Skeletal muscle tissue (tissue), 4 donors: Measurements from ENCODE around the gene ADAP1. TPM values are rescaled to one million over a fixed set of nuclear protein-coding genes. Genes with fewer than 3 reads are reported as not detected.

Experiments used
- H3K27ac ChIP-seq: one replicate; pipeline ENCODE4 v1.7.0; 2013; ENCODE audit warnings: mild to moderate bottlenecking, low read depth, low read length, inconsistent platforms
- H3K27me3 ChIP-seq, 3 donors: one replicate each; pipeline ENCODE4 v1.7.0; 2013; ENCODE audit warnings: low read length in 3 of 3; ENCODE audit not compliant: control insufficient read depth in 3 of 3, insufficient read depth in 3 of 3
- H3K36me3 ChIP-seq, 3 donors: one replicate each; pipeline ENCODE4 v1.7.0; 2013; ENCODE audit warnings: low read length in 3 of 3; ENCODE audit not compliant: control insufficient read depth in 3 of 3, insufficient read depth in 3 of 3
- H3K4me1 ChIP-seq, 3 donors: one replicate each; pipeline ENCODE4 v1.7.0; 2013; ENCODE audit warnings: low read length in 3 of 3, mild to moderate bottlenecking in 3 of 3; ENCODE audit not compliant: control insufficient read depth in 3 of 3, insufficient read depth in 3 of 3
- H3K4me3 ChIP-seq, 3 donors: one replicate each; pipeline ENCODE4 v1.7.0; 2013; ENCODE audit warnings: low read length in 3 of 3
- H3K9ac ChIP-seq, 3 donors: one replicate each; pipeline ENCODE4 v1.7.0; 2013; ENCODE audit warnings: low read length in 3 of 3, mild to moderate bottlenecking in 3 of 3, moderate library complexity in 2 of 3, low read depth in 1 of 3
- H3K9me3 ChIP-seq, 3 donors: one replicate each; pipeline ENCODE4 v1.7.0; 2013; ENCODE audit warnings: low read length in 3 of 3; ENCODE audit not compliant: control insufficient read depth in 3 of 3
- total RNA-seq: library from RNA; depleted of rRNA; stranded (reverse); fragments of >200 nt; gene quantifications from one replicate; pipeline ENCODE4 v1.2.3, GENCODE V29; 2014
- donor health status: Osteomylitis.

Gene ADAP1
- total RNA-seq, 1 donor from 2014 or later, result 1.0 TPM

- Histone ChIP-seq H3K27me3 (no peaks in the 10 kb centered on the region), H3K9ac (peak overlapping the region in 1 of 3 donors; percentile 74), H3K4me3 (no peak overlapping the region), H3K36me3 (peaks cover 32 to 38% (median 36%) of the 10 kb centered on the region in 3 donors), H3K9me3 (no peaks in the 10 kb centered on the region), H3K27ac (peak overlapping the region; percentile 6), H3K4me1 (peaks cover 26 to 65% (median 52%) of the 10 kb centered on the region in 3 donors)
These were observed 68.4 kb downstream of the ADAP1 start for GRCh38 chr7:885893-886625.

- Histone ChIP-seq H3K4me3 (no peak overlapping the region), H3K4me1 (peaks cover 32 to 72% (median 58%) of the 10 kb centered on the region in 3 donors), H3K9me3 (no peaks in the 10 kb centered on the region), H3K36me3 (peaks cover 27 to 32% (median 30%) of the 10 kb centered on the region in 3 donors), H3K27ac (no peak overlapping the region), H3K27me3 (no peaks in the 10 kb centered on the region), H3K9ac (no peak overlapping the region)
These were observed 69.1 kb downstream of the ADAP1 start for GRCh38 chr7:885261-885892.

GRCh38 chr7:884191-885003, 70.1 kb downstream of the ADAP1 start:
- Histone ChIP-seq H3K4me1 (peaks cover 41 to 82% (median 68%) of the 10 kb centered on the region in 3 donors), H3K9me3 (no peaks in the 10 kb centered on the region), H3K4me3 (no peak overlapping the region), H3K36me3 (peaks cover 27 to 31% (median 28%) of the 10 kb centered on the region in 3 donors), H3K27me3 (no peaks in the 10 kb centered on the region), H3K27ac (no peak overlapping the region), H3K9ac (no peak overlapping the region)

GRCh38 chr7:883055-884021, 71.1 kb downstream of the ADAP1 start:
- Histone ChIP-seq H3K4me1 (peaks cover 52 to 91% (median 77%) of the 10 kb centered on the region in 3 donors), H3K9ac (peak overlapping the region in 2 of 3 donors; percentile 5 to 45), H3K36me3 (peaks cover 18 to 21% (median 20%) of the 10 kb centered on the region in 3 donors), H3K27ac (peak overlapping the region; percentile 7), H3K4me3 (peak overlapping the region in 1 of 3 donors; percentile 8), H3K27me3 (no peaks in the 10 kb centered on the region), H3K9me3 (no peaks in the 10 kb centered on the region)

- peak overlapping the region; percentile 7 for H3K27ac ChIP-seq
- no peak overlapping the region for H3K4me3 ChIP-seq
- peaks cover 58 to 92% (median 83%) of the 10 kb centered on the region in 3 donors for H3K4me1 ChIP-seq
- H3K9ac ChIP-seq, result peak overlapping the region in 1 of 3 donors; percentile 45
- H3K27me3 ChIP-seq, result no peaks in the 10 kb centered on the region
- peaks cover 10 to 14% (median 12%) of the 10 kb centered on the region in 3 donors for H3K36me3 ChIP-seq
- H3K9me3 ChIP-seq, result no peaks in the 10 kb centered on the region
These were observed 72.0 kb downstream of the ADAP1 start for GRCh38 chr7:882336-883035.

- peaks cover 52 to 84% (median 76%) of the 10 kb centered on the region in 3 donors for H3K4me1 ChIP-seq
- H3K4me3 ChIP-seq, result no peak overlapping the region
- peaks cover 1 to 7% (median 5%) of the 10 kb centered on the region in 3 donors for H3K36me3 ChIP-seq
These were observed 72.8 kb downstream of the ADAP1 start for GRCh38 chr7:881441-882234.

GRCh38 chr7:880450-880849, 74.0 kb downstream of the ADAP1 start:
- peak overlapping the region; percentile 38 to 60 (median 57) for H3K4me3 ChIP-seq
- H3K4me1 ChIP-seq, result peaks cover 47 to 75% (median 67%) of the 10 kb centered on the region in 3 donors
- H3K27ac ChIP-seq, result peak overlapping the region; percentile 95
- H3K9me3 ChIP-seq, result no peaks in the 10 kb centered on the region
- H3K27me3 ChIP-seq, result no peaks in the 10 kb centered on the region
- peaks cover 0 to 4% (median 2%) of the 10 kb centered on the region in 3 donors for H3K36me3 ChIP-seq
- H3K9ac ChIP-seq, result peak overlapping the region; percentile 67 to 77 (median 76)

More at GRCh38 chr7:881441-882234, 72.8 kb downstream of the ADAP1 start:
- Histone ChIP-seq H3K9ac (no peak overlapping the region), H3K27me3 (no peaks in the 10 kb centered on the region), H3K9me3 (no peaks in the 10 kb centered on the region), H3K27ac (no peak overlapping the region)

- H3K27ac ChIP-seq, result peak overlapping the region; percentile 95
These were observed 74.8 kb downstream of the ADAP1 start for GRCh38 chr7:879706-880105.

More at GRCh38 chr7:879706-880105, 74.8 kb downstream of the ADAP1 start:
- Histone ChIP-seq H3K27me3 (no peaks in the 10 kb centered on the region), H3K4me1 (peaks cover 49 to 75% (median 67%) of the 10 kb centered on the region in 3 donors), H3K9ac (peak overlapping the region in 2 of 3 donors; percentile 77), H3K36me3 (peaks cover 2 to 5% (median 3%) of the 10 kb centered on the region in 3 donors), H3K4me3 (peak overlapping the region in 1 of 3 donors; percentile 23), H3K9me3 (no peaks in the 10 kb centered on the region)
